ENCODE results near the gene UBE2E2. TPM values are rescaled to one million over a fixed set of nuclear protein-coding genes. Genes with fewer than 3 reads are reported as not detected.

UBE2E2 gene
- total and polyA plus RNA-seq, 12 donors = 19.5 to 63.8 (median 52.2) TPM

DNA sequence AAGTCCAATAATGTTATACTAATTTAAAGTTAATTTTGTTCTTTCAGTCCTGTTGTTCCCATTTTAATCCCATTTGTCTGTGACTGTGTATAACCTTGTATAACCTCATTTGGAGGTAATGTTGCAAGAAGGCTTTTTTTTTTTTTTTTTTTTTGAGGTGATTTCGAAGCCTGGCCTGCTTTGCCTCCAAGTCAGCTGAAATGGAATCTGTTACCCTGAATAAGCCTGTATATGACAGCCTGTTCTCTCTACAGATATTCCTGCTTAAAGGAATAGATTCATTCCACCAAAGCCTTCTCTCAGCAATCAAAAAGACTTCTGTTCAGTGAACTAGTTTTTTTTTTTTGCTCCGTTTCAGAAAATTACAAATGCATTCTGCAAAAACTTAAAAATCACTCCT lies 330.9 kb downstream of the UBE2E2 start:
- no peak for ATAC-seq

DNA sequence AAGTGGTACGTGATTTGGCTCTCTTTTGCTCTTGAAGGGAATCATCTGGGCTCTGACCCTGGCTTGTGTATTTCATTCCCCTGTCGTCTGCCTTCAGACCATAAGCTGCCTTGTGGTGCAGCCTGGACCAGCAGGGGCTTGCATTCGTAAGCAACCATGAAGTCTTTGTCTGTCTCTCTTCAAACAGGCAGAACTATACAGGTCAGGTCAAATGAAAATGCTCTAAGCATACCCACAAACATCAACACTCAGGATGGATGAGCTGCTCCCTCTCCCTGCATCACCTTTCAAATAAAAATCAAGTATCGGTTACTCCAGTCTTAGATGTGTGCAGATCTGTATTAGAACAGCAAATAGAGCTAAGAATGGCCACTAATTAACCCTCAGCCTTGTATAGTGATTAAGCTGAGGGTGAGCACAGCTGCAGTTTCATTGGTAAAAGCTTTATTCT lies 334.0 kb downstream of the UBE2E2 start:
- no peak for ATAC-seq

More for the DNA sequence above, 330.9 kb downstream of the UBE2E2 start:
- Histone ChIP-seq H3K4me3 (no peak overlapping the region), H3K36me3 (no peaks in the 10 kb centered on the region), H3K4me1 (peaks cover 0 to 5% (median 0%) of the 10 kb centered on the region in 9 donors), H3K27ac (no peak overlapping the region), H3K9me3 (no peaks in the 10 kb centered on the region), H3K27me3 (no peaks in the 10 kb centered on the region)
- DNase-seq = no peak
- TF ChIP-seq, protein P1, sequence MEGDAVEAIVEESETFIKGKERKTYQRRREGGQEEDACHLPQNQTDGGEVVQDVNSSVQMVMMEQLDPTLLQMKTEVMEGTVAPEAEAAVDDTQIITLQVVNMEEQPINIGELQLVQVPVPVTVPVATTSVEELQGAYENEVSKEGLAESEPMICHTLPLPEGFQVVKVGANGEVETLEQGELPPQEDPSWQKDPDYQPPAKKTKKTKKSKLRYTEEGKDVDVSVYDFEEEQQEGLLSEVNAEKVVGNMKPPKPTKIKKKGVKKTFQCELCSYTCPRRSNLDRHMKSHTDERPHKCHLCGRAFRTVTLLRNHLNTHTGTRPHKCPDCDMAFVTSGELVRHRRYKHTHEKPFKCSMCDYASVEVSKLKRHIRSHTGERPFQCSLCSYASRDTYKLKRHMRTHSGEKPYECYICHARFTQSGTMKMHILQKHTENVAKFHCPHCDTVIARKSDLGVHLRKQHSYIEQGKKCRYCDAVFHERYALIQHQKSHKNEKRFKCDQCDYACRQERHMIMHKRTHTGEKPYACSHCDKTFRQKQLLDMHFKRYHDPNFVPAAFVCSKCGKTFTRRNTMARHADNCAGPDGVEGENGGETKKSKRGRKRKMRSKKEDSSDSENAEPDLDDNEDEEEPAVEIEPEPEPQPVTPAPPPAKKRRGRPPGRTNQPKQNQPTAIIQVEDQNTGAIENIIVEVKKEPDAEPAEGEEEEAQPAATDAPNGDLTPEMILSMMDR (IDR thresholded peaks at IDR 0.05) = no peak
- WGBS, 2 donors = 69 to 77% methylated on average over 2 of the region's 2 CpGs
- intact Hi-C loops (cut with DNase I) = no loop called here

DNA sequence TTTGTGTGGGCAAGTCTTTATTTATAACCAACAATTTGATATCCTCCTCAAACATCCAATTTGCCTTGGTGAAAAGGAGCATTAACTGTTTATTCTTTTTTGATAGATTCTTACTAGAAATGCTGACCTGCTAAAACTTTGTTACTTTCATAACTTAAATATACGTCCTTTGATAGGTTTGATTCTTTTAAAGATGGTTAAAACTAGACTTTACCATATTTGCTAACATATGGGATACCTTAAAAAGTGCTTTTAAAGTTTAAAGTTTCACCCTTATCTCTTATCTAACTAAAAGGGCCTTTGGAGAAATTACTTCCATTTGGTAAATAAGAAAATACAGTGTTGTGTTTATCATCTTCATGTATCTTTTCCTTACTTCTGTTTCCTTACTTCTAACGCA lies 336.1 kb downstream of the UBE2E2 start:
- Histone ChIP-seq H3K27ac (no peak overlapping the region), H3K4me1 (peaks cover 0 to 5% (median 0%) of the 10 kb centered on the region in 9 donors), H3K36me3 (no peaks in the 10 kb centered on the region), H3K9me3 (no peaks in the 10 kb centered on the region), H3K4me3 (no peak overlapping the region), H3K27me3 (no peaks in the 10 kb centered on the region)
- intact Hi-C loops (cut with DNase I) = no loop called here
- WGBS, 2 donors = 87 to 94% methylated on average over 2 of the region's 2 CpGs
- DNase-seq (no peak), ATAC-seq (no peak)
- TF ChIP-seq, protein P1 (IDR thresholded peaks at IDR 0.05) = no peak

More for the DNA sequence above, 334.0 kb downstream of the UBE2E2 start:
- TF ChIP-seq, protein P1 (IDR thresholded peaks at IDR 0.05) = no peak
- H3K9me3 ChIP-seq = no peaks in the 10 kb centered on the region
- intact Hi-C loops (cut with DNase I) = no loop called here
- H3K4me3 ChIP-seq = no peak overlapping the region
- no peaks in the 10 kb centered on the region for H3K36me3 ChIP-seq
- peaks cover 0 to 5% (median 0%) of the 10 kb centered on the region in 9 donors for H3K4me1 ChIP-seq
- 49 to 69% methylated on average over 4 of the region's 4 CpGs for WGBS, 2 donors
- H3K27me3 ChIP-seq = no peaks in the 10 kb centered on the region
- DNase-seq = no peak
- no peak overlapping the region for H3K27ac ChIP-seq

DNA sequence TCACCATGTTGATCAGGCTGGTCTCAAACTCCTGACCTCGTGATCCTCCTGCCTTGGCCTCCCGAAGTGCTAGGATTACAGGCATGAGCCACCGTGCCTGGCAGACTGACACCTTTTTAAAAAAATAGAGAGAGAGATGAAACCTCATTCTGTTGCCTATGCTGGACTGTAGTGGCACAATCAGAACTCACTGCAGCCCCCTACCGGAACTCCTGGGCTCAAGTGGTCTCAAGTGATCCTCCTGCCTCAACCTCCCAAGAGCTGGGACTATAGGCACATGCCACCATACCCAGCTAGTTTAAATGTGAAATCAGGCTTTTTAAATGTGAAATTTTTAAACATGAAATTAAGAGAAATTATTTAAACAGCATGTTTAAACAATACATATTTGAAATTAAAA lies 337.5 kb downstream of the UBE2E2 start:
- TF ChIP-seq, protein P1 (IDR thresholded peaks at IDR 0.05) = no peak
- H3K4me3 ChIP-seq = no peak overlapping the region
- 84 to 95% methylated on average over 4 of the region's 4 CpGs for WGBS, 2 donors
- ATAC-seq (no peak), DNase-seq (no peak)
- H3K27me3 ChIP-seq = no peaks in the 10 kb centered on the region
- peaks cover 0 to 5% (median 0%) of the 10 kb centered on the region in 9 donors for H3K4me1 ChIP-seq
- intact Hi-C loops (cut with DNase I) = no loop called here
- no peak overlapping the region for H3K27ac ChIP-seq
- no peaks in the 10 kb centered on the region for H3K9me3 ChIP-seq
- no peaks in the 10 kb centered on the region for H3K36me3 ChIP-seq
